HepG2 (cell line): Measurements from ENCODE around the gene PCDHB10. TPM values are rescaled to one million over a fixed set of nuclear protein-coding genes. Genes with fewer than 3 reads are reported as not detected.

Source experiments
- ATM ChIP-seq: fragments of 450-650 bp; IDR thresholded peaks from 2 replicates; pipeline ENCODE4 v1.7.1; 2017; ENCODE audit warnings: mild to moderate bottlenecking, borderline replicate concordance
- BRD4 ChIP-seq: sonication (generic); formaldehyde crosslinking; IDR thresholded peaks from 2 replicates; pipeline ENCODE4 v1.4.0; 2020; ENCODE audit warnings: missing genetic modification reagents
- FOXK1 ChIP-seq: sonication (generic); formaldehyde crosslinking; IDR thresholded peaks from 2 replicates; pipeline ENCODE4 v1.4.0; 2020; ENCODE audit warnings: low read depth, missing genetic modification reagents, borderline replicate concordance
- HMGXB4 ChIP-seq, 2 experiments: sonication (generic) in 1 of 2; formaldehyde crosslinking in 1 of 2; IDR thresholded peaks; 2 replicates each; pipeline versions ENCODE4 v1.4.0 to v1.6.1; 2018 to 2020; ENCODE audit warnings: missing genetic modification reagents in 2 of 2, borderline replicate concordance in 1 of 2, low read depth in 1 of 2, mild to moderate bottlenecking in 1 of 2, missing biosample characterization in 1 of 2
- ISL2 ChIP-seq: sonication (generic); formaldehyde crosslinking; IDR thresholded peaks from 2 replicates; pipeline ENCODE4 v1.5.0; 2020; ENCODE audit warnings: missing genetic modification reagents
- STAG1 ChIP-seq: sonication (generic); formaldehyde crosslinking; IDR thresholded peaks from 2 replicates; pipeline ENCODE4 v1.4.0; 2020; ENCODE audit warnings: missing genetic modification reagents
- XBP1 ChIP-seq: sonication (generic); formaldehyde crosslinking; IDR thresholded peaks from 2 replicates; pipeline ENCODE4 v1.5.0; 2020; ENCODE audit warnings: missing genetic modification reagents
- ZKSCAN5 ChIP-seq: sonication (generic); formaldehyde crosslinking; IDR thresholded peaks from 2 replicates; pipeline ENCODE4 v1.5.1; 2020; ENCODE audit warnings: mild to moderate bottlenecking, missing genetic modification reagents
- ZNF30 ChIP-seq: sonication (generic); formaldehyde crosslinking; IDR thresholded peaks from 2 replicates; pipeline ENCODE4 v1.5.0; 2020; ENCODE audit warnings: mild to moderate bottlenecking, missing genetic modification reagents
- ZNF446 ChIP-seq: sonication (generic); formaldehyde crosslinking; IDR thresholded peaks from 2 replicates; pipeline ENCODE4 v1.5.0; 2020; ENCODE audit warnings: mild to moderate bottlenecking, missing genetic modification reagents
- ZNF841 ChIP-seq: sonication (generic); formaldehyde crosslinking; IDR thresholded peaks from 2 replicates; pipeline ENCODE4 v1.8.1; 2023; ENCODE audit warnings: missing genetic modification reagents, borderline replicate concordance
- polyA plus RNA-seq, 8 experiments: library from polyadenylated mRNA; depleted of rRNA in 3 of 8; stranded (reverse) in 7 of 8; unstranded in 1 of 8; fragments of >200 nt; fragmentation: Illumina TruSeq in 4 of 8; extraction: Trizol in 4 of 8; gene quantifications; 2 replicates each; pipeline versions ENCODE4 v1.2.1 to v1.2.3, GENCODE V29; 2011 to 2016; ENCODE audit warnings: low read depth in 4 of 8, missing spikeins in 1 of 8, mixed read lengths in 1 of 8; ENCODE audit not compliant: insufficient read depth in 1 of 8
- total RNA-seq, 5 experiments: library from RNA; depleted of rRNA; stranded (reverse); fragments of >200 nt; fragmentation: Illumina TruSeq; extraction: Trizol; gene quantifications; 2 replicates each; pipeline ENCODE4 v1.2.3, GENCODE V29; 2016; ENCODE audit warnings: low read depth in 1 of 5
- TF ChIP-seq, protein P1 (sequence below): sonication (generic); formaldehyde crosslinking; IDR thresholded peaks from 2 replicates; pipeline ENCODE4 v1.5.0; 2020; ENCODE audit warnings: mild to moderate bottlenecking, missing genetic modification reagents, moderate library complexity

PCDHB10 gene
- total and polyA plus RNA-seq, 2 of the 13 experiments (the other 11 are each of a cell fraction or from before 2014, with no cell fraction given), result 0.05 TPM; not detected in 1

DNA sequence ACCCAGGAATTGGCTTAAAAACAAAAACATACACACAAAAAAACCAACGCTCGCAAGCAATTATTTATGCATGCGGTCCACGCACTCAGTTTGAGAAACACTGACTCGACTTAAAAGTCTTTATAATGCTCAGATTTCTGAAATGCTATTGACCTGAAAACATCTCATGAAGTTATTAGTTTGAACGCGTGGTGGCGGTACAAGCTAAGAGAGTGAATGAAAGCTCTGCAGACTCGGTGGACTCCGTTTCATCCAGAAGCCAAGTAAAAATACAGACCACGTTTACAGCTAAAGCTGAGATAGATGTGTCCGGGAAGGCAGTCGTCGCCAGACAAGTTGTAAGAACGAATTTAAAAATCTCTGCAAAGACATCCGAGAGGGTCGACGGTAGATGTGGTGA, 42.3 kb upstream of the PCDHB10 start, which contains the start of gene PCDHB6 (continued):
- TF ChIP-seq ZNF30, result no peak
- TF ChIP-seq XBP1 (CRISPR knock-in tag), result no peak
- no peak for TF ChIP-seq BRD4 (CRISPR knock-in tag)
- TF ChIP-seq, protein P1, sequence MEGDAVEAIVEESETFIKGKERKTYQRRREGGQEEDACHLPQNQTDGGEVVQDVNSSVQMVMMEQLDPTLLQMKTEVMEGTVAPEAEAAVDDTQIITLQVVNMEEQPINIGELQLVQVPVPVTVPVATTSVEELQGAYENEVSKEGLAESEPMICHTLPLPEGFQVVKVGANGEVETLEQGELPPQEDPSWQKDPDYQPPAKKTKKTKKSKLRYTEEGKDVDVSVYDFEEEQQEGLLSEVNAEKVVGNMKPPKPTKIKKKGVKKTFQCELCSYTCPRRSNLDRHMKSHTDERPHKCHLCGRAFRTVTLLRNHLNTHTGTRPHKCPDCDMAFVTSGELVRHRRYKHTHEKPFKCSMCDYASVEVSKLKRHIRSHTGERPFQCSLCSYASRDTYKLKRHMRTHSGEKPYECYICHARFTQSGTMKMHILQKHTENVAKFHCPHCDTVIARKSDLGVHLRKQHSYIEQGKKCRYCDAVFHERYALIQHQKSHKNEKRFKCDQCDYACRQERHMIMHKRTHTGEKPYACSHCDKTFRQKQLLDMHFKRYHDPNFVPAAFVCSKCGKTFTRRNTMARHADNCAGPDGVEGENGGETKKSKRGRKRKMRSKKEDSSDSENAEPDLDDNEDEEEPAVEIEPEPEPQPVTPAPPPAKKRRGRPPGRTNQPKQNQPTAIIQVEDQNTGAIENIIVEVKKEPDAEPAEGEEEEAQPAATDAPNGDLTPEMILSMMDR (CRISPR knock-in tag), result peak; percentile 72
- TF ChIP-seq ZKSCAN5 (CRISPR knock-in tag), result no peak
- no peak for TF ChIP-seq ZNF446 (CRISPR knock-in tag)
- peak; percentile 34 for TF ChIP-seq STAG1 (CRISPR knock-in tag)
- TF ChIP-seq ATM, result no peak
- TF ChIP-seq HMGXB4 (CRISPR knock-in tag; IDR thresholded peaks at IDR 0.05; ENCODE audit: borderline replicate concordance in 1 of 2, low read depth in 1 of 2), result peak in 1 of 2 experiments; percentile 73; a peak in 2 of 4 replicates
- TF ChIP-seq ISL2 (CRISPR knock-in tag), result 0 out of 2 replicates have a peak, but pooled peaks have one; percentile 7
- no peak for TF ChIP-seq FOXK1 (CRISPR knock-in tag)
- no peak for TF ChIP-seq ZNF841 (CRISPR knock-in tag)
- TF ChIP-seq, all 625 proteins: peak for 6
